NB4 (cell line): ENCODE measurements around the gene CCDC57.

ENCODE experiments used
- DNase-seq: peaks from one replicate; pipeline ENCODE4 v3.0.0; 2010; ENCODE audit warnings: low read depth
- H3K4me3 ChIP-seq: one replicate; pipeline ENCODE4 v1.5.1; 2011; ENCODE audit warnings: mild to moderate bottlenecking, low read depth, low read length, moderate library complexity
- MYC ChIP-seq: IDR thresholded peaks from 2 replicates; pipeline ENCODE4 v1.6.1; 2011; ENCODE audit warnings: low read depth, low read length
- POLR2A ChIP-seq: IDR thresholded peaks from 2 replicates; pipeline ENCODE4 v1.6.1; 2011; ENCODE audit warnings: mild to moderate bottlenecking; ENCODE audit not compliant: insufficient read length; ENCODE audit errors: extremely low read depth
- TF ChIP-seq, protein P1 (sequence below): IDR thresholded peaks from 2 replicates; pipeline ENCODE4 v1.6.1; 2011; ENCODE audit warnings: low read depth, low read length
- TF ChIP-seq, protein P2 (sequence below): IDR thresholded peaks from one replicate; pipeline ENCODE4 v1.5.1; 2012; ENCODE audit warnings: low read depth, low read length

Gene CCDC57

GRCh38 chr17:82112181-82112913, 100.3 kb downstream of the CCDC57 start:
- H3K4me3 ChIP-seq: no peak overlapping the region
- TF ChIP-seq, protein P1, sequence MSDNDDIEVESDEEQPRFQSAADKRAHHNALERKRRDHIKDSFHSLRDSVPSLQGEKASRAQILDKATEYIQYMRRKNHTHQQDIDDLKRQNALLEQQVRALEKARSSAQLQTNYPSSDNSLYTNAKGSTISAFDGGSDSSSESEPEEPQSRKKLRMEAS: no peak
- no peak for TF ChIP-seq POLR2A
- no peak for DNase-seq

DNA sequence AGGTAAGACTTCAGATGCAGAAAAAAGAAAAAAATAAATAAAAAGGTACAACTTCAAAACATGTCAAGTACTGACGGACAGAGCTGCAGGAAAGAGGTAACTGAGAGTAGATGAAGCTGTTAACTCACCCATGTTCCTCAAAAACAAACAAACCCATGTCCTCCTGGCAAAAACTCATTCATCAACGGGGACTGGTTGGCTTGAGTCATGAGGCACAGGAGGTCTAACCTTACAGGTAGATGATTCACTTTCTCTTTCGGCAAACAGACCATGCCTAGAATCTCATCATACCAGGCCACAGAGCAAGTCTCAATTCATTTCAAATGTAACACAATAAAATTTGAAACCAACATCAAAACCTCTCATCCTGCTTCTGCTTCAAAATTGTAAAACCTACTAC, 102.3 kb downstream of the CCDC57 start:
- TF ChIP-seq MYC (no peak), POLR2A (no peak)
- DNase-seq: no peak
- no peak overlapping the region for H3K4me3 ChIP-seq

DNA sequence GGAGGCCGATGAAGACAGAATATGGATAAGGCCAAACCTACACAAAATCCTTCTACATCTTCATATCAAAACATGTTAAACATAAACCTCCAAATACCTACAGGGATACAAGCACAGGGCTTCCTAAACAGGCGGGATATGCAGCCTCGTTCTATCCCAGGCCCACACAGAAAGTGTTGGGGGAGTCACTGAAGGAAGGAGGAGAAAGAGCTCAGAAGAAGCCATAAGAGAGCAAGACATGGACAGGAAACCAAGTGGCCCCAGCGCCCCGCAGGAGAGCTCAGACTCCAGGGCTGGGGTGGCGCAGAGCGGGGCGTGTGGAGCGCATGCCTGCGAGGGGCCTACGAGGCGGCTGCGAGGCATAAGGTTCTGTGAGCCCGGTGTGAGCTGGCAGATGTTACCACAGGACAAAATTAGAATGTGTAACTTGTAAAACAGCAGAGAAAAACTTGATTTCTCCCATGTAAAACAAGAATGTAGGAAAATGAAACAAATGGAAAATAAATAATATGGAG, 103.6 kb downstream of the CCDC57 start:
- H3K4me3 ChIP-seq: no peak overlapping the region
- DNase-seq: no peak
- TF ChIP-seq POLR2A: no peak
- TF ChIP-seq, protein P1: no peak
- TF ChIP-seq, protein P2, sequence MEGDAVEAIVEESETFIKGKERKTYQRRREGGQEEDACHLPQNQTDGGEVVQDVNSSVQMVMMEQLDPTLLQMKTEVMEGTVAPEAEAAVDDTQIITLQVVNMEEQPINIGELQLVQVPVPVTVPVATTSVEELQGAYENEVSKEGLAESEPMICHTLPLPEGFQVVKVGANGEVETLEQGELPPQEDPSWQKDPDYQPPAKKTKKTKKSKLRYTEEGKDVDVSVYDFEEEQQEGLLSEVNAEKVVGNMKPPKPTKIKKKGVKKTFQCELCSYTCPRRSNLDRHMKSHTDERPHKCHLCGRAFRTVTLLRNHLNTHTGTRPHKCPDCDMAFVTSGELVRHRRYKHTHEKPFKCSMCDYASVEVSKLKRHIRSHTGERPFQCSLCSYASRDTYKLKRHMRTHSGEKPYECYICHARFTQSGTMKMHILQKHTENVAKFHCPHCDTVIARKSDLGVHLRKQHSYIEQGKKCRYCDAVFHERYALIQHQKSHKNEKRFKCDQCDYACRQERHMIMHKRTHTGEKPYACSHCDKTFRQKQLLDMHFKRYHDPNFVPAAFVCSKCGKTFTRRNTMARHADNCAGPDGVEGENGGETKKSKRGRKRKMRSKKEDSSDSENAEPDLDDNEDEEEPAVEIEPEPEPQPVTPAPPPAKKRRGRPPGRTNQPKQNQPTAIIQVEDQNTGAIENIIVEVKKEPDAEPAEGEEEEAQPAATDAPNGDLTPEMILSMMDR: no peak
- no peak for TF ChIP-seq MYC

DNA sequence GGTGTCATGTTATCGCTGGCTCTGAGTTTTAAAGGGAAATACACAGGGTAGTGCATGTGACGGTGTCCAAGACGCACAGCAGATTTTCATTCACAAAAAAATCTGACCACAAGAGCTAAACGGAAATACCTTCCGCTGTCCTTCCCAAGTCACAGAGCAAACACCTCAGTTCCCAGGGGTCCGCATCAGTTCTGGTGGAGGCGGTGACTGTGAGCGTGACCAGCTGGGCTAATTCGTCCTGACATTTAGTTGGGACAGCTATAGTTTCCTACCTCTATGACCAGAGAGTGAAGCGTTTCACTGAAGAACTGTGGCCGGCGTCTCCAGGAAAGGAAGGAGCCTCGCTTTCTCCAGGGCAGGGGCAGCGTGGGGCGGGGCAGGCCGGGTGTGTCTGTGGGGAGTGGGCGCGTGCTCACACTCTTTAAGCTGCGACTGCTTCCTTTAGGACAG, 104.1 kb downstream of the CCDC57 start:
- no peak for DNase-seq
- H3K4me3 ChIP-seq: no peak overlapping the region
- TF ChIP-seq, protein P1: no peak
- no peak for TF ChIP-seq POLR2A
- TF ChIP-seq, protein P2: no peak
- TF ChIP-seq MYC: no peak

DNA sequence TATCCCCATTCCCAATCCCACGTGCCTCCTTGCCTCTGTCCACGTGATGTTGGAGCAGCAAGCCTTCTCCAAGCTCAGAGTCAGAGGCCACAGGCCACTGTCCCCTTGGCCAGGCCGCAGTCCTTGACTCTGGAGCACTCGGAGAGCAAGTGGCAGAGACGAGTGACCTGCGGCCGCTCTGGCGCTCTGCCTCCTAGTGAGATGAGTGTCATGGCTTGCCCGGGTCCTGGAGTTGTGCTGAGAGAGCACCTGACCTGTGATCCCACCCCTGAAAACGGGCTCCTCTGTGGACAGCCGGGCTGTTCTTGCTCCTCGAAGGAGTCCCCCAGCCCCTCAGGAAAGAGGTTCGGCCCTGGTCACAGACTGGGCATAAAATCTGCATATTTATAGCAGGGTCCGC, 104.6 kb downstream of the CCDC57 start:
- no peak overlapping the region for H3K4me3 ChIP-seq
- no peak for DNase-seq
- TF ChIP-seq, protein P1: no peak
- TF ChIP-seq, protein P2: no peak
- TF ChIP-seq POLR2A: no peak
- TF ChIP-seq MYC: no peak

DNA sequence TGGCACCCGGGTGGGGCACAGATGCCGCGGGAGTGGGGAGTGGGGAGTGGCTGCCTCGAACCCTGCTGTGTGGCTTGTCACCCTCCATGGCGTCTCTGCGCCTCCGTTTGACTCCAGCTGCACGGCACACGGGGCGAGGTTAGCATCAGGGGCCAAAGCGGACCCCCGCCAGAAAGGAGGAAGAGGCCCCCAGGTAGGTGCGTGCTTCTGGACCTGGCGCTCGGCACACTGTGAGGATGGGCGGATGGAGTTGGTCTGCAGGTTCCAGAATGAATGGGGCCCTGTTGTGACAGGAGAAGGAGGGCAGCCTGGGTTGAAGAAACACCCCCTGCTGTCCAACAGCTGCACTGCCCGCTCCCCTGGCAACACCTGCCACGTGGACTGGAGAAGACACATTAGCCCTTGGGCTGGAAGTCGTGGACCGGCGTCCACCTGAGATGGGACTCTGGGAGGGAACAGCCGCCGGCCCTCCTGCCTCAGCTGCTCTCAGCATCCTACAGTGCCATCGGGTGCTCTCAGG, 105.2 kb downstream of the CCDC57 start:
- peak; percentile 41 for DNase-seq
- TF ChIP-seq, protein P1: peak; percentile 52; the same call in 1 of the 2 replicates
- TF ChIP-seq POLR2A (no peak), MYC (peak; percentile 21; the same call in 1 of the 2 replicates)
- TF ChIP-seq, protein P2: peak; percentile 30
- H3K4me3 ChIP-seq: no peak overlapping the region
